ENCODE results near the gene WDFY3. TPM values are rescaled to one million over a fixed set of nuclear protein-coding genes. Genes with fewer than 3 reads are reported as not detected.
A peak's percentile ranks its signal among the peaks of the same experiment; 100 is the strongest.

Gene WDFY3
- total RNA-seq, 4 donors from 2014 or later: 103 to 141 (median 121) TPM

DNA sequence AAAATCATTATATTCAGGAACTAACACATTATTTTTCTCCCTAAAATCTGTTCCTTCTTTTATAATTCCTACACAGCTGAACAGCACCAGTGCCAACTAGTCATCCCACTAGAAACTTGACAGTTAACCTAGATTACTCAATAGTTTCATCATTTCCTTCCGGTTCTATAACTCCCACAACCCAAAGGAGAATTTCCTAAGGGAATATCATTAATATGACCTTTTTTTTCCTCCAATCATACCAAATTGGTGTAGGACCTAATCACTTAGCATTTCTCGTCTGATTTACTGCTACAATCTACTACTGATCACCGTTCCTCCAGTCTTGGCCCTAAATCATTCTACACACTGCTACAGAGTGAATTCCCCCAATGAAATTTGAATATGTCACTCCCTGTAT, 45.9 kb downstream of the WDFY3 start:
- no peaks in the 10 kb centered on the region for H3K9me3 ChIP-seq
- H3K36me3 ChIP-seq: no peaks in the 10 kb centered on the region
- WGBS, 2 donors: 73 to 82% methylated on average over 3 of the region's 3 CpGs
- no peak for TF ChIP-seq POLR2A (IDR thresholded peaks at IDR 0.05)
- TF ChIP-seq, protein P1, sequence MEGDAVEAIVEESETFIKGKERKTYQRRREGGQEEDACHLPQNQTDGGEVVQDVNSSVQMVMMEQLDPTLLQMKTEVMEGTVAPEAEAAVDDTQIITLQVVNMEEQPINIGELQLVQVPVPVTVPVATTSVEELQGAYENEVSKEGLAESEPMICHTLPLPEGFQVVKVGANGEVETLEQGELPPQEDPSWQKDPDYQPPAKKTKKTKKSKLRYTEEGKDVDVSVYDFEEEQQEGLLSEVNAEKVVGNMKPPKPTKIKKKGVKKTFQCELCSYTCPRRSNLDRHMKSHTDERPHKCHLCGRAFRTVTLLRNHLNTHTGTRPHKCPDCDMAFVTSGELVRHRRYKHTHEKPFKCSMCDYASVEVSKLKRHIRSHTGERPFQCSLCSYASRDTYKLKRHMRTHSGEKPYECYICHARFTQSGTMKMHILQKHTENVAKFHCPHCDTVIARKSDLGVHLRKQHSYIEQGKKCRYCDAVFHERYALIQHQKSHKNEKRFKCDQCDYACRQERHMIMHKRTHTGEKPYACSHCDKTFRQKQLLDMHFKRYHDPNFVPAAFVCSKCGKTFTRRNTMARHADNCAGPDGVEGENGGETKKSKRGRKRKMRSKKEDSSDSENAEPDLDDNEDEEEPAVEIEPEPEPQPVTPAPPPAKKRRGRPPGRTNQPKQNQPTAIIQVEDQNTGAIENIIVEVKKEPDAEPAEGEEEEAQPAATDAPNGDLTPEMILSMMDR (IDR thresholded peaks at IDR 0.05): no peak
- intact Hi-C loops (cut with DNase I): no loop called here
- peaks cover 15% of the 10 kb centered on the region in 2 donors for H3K4me1 ChIP-seq
- H3K4me3 ChIP-seq (replicated peaks in 1 of 3): no peak overlapping the region
- H3K27ac ChIP-seq: no peak overlapping the region
- H3K27me3 ChIP-seq: no peaks in the 10 kb centered on the region
- no peak for DNase-seq

DNA sequence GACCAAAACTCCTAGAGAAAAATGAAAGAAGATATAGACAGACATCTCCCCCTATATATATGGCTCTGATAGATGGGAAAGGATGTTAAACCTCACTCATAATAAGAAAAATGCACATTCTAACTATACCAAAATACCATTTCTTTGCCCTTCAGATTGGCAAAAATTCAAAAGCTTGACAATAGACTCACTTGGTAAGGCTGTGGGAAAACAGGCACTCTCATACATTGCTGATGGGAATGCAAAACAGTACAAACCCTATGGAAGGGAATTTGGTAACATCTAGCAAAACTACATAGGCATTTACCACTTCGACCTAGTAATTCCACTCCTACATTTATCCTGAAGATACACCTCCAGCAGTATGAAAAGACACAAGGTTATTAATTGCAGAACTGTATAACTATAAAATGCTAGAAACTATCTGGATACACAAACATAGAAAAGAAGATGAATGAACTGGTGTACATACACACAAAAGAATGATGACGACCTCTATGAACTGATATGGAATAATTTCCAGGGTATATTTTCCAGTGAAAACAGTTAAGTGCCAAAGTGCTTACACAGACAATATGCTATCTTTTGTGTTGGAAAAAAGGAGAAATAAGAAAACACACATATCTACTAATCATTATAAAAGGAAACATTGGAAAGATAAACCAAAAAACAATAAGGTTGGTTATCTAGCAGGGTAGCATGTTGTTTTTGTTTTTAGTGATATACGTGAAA, 48.5 kb downstream of the WDFY3 start:
- 85 to 88% methylated on average over 3 of the region's 3 CpGs for WGBS, 2 donors
- H3K4me1 ChIP-seq: peaks cover 24 to 25% of the 10 kb centered on the region in 2 donors
- no peaks in the 10 kb centered on the region for H3K27me3 ChIP-seq
- TF ChIP-seq POLR2A (IDR thresholded peaks at IDR 0.05): no peak
- TF ChIP-seq, protein P1 (IDR thresholded peaks at IDR 0.05): no peak
- H3K27ac ChIP-seq: no peak overlapping the region
- H3K4me3 ChIP-seq (replicated peaks in 1 of 3): no peak overlapping the region
- no peaks in the 10 kb centered on the region for H3K9me3 ChIP-seq
- H3K36me3 ChIP-seq: no peaks in the 10 kb centered on the region
- no peak for DNase-seq
- intact Hi-C loops (cut with DNase I): no loop called here

DNA sequence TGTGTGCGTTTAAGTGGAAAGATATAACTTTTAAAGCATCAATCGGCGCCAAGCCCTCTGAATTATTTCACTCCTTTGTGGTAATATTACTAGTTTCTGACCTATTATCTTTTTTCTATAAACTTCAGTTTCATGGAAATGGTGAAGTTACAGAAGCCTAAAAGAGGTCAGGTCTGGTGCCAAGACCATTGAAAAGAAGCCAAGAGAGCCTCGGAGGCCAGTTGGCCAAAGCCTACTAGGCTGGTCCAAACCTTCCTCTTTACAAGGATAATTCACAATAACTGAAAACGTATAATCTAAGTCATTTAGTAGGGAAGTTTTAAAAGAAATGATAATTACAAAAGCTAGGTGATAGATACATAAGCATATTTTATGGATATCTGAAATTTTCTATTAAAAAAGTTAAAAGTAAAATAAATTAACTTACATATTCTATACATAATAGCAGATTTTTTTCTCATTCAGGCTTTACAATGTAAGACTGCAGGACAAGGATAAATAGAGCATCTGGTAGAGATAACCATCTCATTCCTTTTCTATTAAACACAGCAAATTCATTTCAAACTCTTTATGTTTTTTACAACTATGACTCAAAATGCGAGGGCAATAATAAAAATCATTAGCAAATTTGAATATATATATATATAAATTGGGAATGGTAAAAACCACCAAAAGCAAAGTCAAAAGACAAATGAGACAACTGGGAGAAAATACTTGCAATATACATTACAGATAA, 49.2 kb downstream of the WDFY3 start:
- WGBS, 2 donors: 81% methylated on average over 6 of the region's 6 CpGs
- Histone ChIP-seq H3K36me3 (no peaks in the 10 kb centered on the region), H3K4me3 (replicated peaks in 1 of 3) (no peak overlapping the region), H3K9me3 (no peaks in the 10 kb centered on the region), H3K4me1 (peaks cover 32 to 33% of the 10 kb centered on the region in 2 donors), H3K27me3 (no peaks in the 10 kb centered on the region), H3K27ac (no peak overlapping the region)
- intact Hi-C loops (cut with DNase I): no loop called here
- no peak for TF ChIP-seq POLR2A (IDR thresholded peaks at IDR 0.05)
- TF ChIP-seq, protein P1 (IDR thresholded peaks at IDR 0.05): no peak
- DNase-seq: no peak

DNA sequence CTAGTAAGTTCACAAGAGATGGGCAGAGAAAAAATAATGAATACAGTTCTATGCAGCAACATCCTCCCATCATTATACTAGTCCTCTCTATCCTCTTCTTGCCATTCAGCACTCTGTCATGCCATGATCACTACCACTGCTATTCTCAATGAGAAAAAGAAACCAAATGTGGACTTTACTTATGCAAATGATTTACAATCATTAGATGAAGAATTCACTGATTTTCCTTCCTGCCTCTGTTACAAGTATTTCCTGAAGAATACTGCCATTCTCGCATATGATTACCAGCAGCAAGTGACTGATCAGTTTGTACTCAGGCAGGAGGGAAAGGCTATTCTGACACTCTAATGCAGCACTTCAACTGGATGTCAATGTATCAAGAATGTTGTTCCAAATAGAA, 50.3 kb downstream of the WDFY3 start:
- WGBS, 2 donors: 74 to 82% methylated on average over 1 of the region's 1 CpG
- Histone ChIP-seq H3K27me3 (no peaks in the 10 kb centered on the region), H3K4me1 (peaks cover 36 to 38% of the 10 kb centered on the region in 2 donors), H3K9me3 (no peaks in the 10 kb centered on the region), H3K36me3 (no peaks in the 10 kb centered on the region), H3K27ac (no peak overlapping the region), H3K4me3 (replicated peaks in 1 of 3) (no peak overlapping the region)
- intact Hi-C loops (cut with DNase I): no loop called here
- no peak for DNase-seq
- TF ChIP-seq, protein P1 (IDR thresholded peaks at IDR 0.05): no peak
- no peak for TF ChIP-seq POLR2A (IDR thresholded peaks at IDR 0.05)

DNA sequence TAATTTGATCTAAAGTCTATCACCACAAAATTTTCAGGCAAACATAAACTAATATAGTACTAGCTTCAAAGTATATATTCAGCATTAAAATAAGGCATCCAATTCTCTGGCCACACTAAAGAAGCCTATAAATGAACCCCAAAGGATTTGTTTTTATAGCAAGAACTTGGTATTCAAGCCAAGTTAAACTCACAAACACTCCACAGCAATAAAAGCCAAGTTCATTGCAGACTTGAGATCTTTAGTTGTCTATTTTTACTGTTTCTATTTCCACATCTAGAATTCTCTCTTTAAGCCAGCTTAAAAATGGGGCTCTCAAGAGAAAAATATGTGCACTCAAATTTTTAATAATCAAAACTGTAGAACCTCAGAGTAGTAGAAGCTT, 51.1 kb downstream of the WDFY3 start:
- no peaks in the 10 kb centered on the region for H3K36me3 ChIP-seq
- peak overlapping the region in 1 of 3 donors; percentile 29 for H3K27ac ChIP-seq
- TF ChIP-seq POLR2A (IDR thresholded peaks at IDR 0.05): no peak
- TF ChIP-seq, protein P1 (IDR thresholded peaks at IDR 0.05): no peak
- no peak for DNase-seq
- no peaks in the 10 kb centered on the region for H3K9me3 ChIP-seq
- H3K4me3 ChIP-seq (replicated peaks in 1 of 3): no peak overlapping the region
- H3K4me1 ChIP-seq: peaks cover 36 to 38% of the 10 kb centered on the region in 2 donors
- no peaks in the 10 kb centered on the region for H3K27me3 ChIP-seq
- intact Hi-C loops (cut with DNase I): no loop called here
